Neuron (in vitro differentiated cells): ENCODE measurements around the gene WDFY4.

Experiments used
- H2AFZ ChIP-seq: one replicate; pipeline ENCODE4 v1.6.1; 2013; ENCODE audit warnings: low read depth, mild to moderate bottlenecking, inconsistent platforms, low read length, moderate library complexity
- H3K27me3 ChIP-seq: one replicate; pipeline ENCODE4 v1.6.1; 2013; ENCODE audit warnings: low read length; ENCODE audit not compliant: insufficient read depth
- H3K36me3 ChIP-seq: one replicate; pipeline ENCODE4 v1.6.1; 2013; ENCODE audit warnings: low read length; ENCODE audit not compliant: insufficient read depth
- H3K4me1 ChIP-seq: one replicate; pipeline ENCODE4 v1.6.1; 2013; ENCODE audit warnings: low read length; ENCODE audit not compliant: insufficient read depth
- H3K4me3 ChIP-seq: 2 replicates; pipeline ENCODE4 v1.5.1; 2013; ENCODE audit warnings: mild to moderate bottlenecking, low read length, moderate library complexity
- H3K9me3 ChIP-seq: one replicate; pipeline ENCODE4 v1.6.1; 2013; ENCODE audit warnings: low read length

Gene WDFY4

DNA sequence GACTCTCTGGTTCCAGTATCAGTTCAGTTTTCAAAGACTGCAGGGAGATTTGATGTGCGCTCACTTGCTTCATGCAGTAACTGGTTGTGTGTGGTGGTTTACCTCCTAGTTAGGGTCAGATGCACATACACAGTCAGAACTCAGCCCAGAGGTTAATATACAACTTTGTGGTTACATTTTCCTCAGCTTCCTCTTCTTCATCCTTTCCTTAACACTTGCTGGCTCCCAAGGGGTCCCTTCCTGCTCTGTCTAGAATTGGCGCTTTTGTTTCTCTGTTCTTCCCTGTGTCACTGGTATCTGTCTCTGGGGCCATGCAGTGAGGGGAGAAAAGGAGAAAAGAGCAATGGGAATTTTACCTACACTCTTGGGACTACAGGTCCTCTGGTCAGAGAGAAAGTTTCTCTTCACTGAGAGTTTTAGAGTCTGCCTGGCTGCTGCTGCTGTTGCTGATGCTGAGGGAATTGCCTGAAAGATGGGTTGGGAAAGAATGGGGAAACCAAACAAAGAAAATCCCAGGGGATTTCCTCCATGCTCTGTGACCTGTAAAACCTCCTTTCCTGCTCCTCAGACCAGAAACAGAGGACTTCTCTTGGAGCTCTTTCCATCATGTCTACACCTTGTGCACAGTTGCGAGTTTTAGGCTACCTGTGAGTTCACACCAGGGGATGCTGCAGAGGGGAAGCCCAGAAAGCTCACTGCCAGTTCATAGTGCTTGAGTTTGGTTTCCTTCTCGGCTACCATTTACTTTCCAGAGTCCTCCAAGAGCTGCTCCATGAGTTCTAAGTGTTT, 74.6 kb downstream of the WDFY4 start:
- no peak overlapping the region for H3K4me3 ChIP-seq
- no peak overlapping the region for H2AFZ ChIP-seq
- no peaks in the 10 kb centered on the region for H3K4me1 ChIP-seq
- no peaks in the 10 kb centered on the region for H3K9me3 ChIP-seq
- H3K27me3 ChIP-seq, result no peaks in the 10 kb centered on the region
- no peaks in the 10 kb centered on the region for H3K36me3 ChIP-seq

DNA sequence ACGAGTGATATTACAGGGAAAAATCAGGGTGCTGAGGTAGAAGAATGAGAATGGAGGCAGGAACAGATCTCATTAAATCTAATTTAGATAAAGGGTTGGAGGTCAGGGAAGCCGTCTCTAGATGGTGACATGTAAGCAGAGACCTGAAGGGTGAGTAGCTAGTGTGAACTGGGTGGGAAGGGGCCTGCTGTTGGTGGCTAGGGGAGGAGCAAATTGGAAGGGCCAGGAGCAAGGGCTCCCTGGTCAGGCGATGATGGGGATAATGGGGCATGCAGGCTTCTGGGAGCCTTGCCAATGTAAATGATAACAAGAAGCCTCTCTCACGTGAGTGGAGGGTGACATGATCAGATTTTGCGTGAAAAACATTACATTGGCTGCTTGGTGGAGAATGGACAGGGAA, 76.3 kb downstream of the WDFY4 start:
- Histone ChIP-seq H3K9me3 (no peaks in the 10 kb centered on the region), H3K4me1 (no peaks in the 10 kb centered on the region)

DNA sequence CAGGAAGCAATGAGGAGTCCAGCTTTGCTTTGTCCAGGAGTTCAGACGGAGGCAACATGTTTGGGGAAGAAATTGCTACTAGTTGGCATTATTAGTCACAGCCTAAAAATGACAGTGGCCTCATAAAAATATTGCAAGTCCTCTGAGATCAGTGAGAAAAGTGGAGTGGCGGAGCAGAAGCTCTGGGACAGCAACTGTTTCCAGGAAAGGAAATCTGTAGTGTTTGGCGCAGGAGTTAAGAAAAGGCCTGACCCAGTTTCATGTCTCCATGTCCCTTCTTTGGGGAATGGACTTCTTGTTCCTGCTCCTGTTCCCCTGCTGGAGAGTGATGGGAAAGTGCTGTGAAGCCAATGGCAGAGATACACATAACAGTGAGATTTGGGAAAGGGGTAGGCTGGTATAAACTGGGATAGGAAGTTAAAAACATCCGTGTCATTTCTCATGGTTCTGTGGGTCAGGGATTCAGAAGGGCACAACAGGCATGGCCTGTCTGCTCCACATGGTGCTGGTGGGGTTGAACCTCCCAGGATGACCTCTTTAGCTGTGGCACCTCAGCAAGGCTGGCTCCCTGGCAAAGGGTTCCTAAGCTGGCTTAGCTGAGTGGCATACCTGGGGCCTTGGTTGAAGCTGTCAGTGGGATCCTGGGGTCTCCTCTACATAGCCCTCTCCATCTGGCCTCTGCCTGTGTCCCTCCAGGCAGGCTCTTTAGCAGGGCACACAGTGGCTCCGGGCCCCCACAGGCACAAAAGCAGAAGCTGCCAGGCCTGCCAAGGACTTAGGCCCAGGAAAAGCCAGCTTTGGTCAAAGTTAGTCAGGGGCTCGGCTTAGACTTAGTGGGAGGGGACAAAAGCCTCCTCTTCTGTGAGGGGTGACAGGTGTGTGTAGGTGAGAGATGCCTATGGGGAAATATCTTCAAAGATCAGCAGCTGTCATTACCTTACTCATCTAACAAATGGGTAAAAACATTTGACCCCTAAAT, 77.7 kb downstream of the WDFY4 start:
- H3K4me1 ChIP-seq, result no peaks in the 10 kb centered on the region
- no peaks in the 10 kb centered on the region for H3K27me3 ChIP-seq
- no peaks in the 10 kb centered on the region for H3K36me3 ChIP-seq
- no peak overlapping the region for H2AFZ ChIP-seq
- no peaks in the 10 kb centered on the region for H3K9me3 ChIP-seq
- no peak overlapping the region for H3K4me3 ChIP-seq

More for the DNA sequence above, 76.3 kb downstream of the WDFY4 start:
- Histone ChIP-seq H2AFZ (no peak overlapping the region), H3K4me3 (no peak overlapping the region), H3K27me3 (no peaks in the 10 kb centered on the region), H3K36me3 (no peaks in the 10 kb centered on the region)

DNA sequence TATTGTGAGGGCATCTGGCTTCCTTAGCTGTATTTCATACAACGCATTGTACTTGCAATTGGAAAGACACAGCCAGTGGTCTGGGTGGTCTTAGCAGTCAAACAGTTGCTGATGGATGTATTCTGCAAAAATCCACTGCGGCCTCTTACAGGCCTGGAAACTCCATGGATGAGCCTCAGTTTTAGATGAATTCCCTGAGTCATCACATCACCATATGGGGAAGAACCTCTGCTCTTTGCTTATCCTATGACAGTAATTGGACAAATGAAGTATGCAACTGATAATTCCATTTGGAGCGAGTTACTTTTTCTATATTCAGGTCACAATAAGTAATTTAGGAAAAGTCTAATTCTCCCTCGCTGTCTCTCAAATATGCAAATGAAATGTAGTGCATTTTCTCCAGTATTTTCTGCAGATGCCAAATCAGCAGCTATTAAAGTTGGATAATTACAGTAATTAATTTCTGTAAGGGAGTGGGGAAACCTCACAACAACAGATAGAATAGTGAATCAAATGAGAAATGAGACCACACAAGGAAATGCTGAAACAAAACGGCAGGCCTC, 78.8 kb downstream of the WDFY4 start:
- Histone ChIP-seq H3K4me1 (no peaks in the 10 kb centered on the region), H3K27me3 (no peaks in the 10 kb centered on the region), H3K9me3 (no peaks in the 10 kb centered on the region), H2AFZ (no peak overlapping the region), H3K4me3 (no peak overlapping the region), H3K36me3 (no peaks in the 10 kb centered on the region)

DNA sequence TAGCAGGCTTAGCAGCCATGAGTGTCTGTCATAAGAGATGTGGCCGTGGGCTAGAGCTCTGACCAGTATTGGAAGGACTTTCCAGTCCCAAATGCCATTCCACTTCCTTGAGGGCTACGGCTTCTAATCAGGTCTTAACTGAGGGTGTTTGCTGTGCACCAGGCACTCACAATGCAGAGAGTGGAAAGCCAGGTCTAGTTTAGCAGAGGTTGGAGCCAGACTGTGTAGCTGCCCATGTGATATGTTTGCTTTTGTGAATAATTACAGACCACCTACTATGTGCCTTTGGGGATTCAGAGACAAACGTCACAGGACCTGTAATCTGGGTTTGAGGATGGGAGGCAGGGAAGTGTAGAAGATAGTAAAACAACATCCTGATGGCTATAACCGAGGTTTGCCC, 79.8 kb downstream of the WDFY4 start:
- no peak overlapping the region for H2AFZ ChIP-seq
- H3K36me3 ChIP-seq, result no peaks in the 10 kb centered on the region
- no peak overlapping the region for H3K4me3 ChIP-seq
- no peaks in the 10 kb centered on the region for H3K27me3 ChIP-seq
- H3K9me3 ChIP-seq, result no peaks in the 10 kb centered on the region
- no peaks in the 10 kb centered on the region for H3K4me1 ChIP-seq

DNA sequence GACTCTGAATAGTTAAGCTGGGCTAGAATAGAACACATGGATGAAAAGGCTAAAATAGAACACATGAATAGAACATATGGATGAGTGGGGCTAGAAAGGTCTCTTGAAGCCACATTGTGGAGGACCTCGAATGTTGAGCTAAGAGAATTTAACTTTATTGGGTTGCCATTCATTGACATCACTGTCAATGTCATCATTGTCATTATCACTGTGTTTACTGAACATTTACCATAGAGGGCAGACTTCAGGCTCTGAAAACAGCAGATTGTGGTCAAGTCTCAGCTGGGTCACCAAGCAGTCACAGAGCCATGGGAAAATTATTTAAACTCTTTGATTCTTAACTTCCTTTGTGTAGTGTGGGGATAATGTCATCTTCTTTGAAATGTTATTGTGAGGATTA, 80.4 kb downstream of the WDFY4 start:
- H3K9me3 ChIP-seq, result no peaks in the 10 kb centered on the region
- H3K4me1 ChIP-seq, result no peaks in the 10 kb centered on the region
- H3K4me3 ChIP-seq, result no peak overlapping the region
- H3K36me3 ChIP-seq, result no peaks in the 10 kb centered on the region
- no peaks in the 10 kb centered on the region for H3K27me3 ChIP-seq
- H2AFZ ChIP-seq, result no peak overlapping the region

DNA sequence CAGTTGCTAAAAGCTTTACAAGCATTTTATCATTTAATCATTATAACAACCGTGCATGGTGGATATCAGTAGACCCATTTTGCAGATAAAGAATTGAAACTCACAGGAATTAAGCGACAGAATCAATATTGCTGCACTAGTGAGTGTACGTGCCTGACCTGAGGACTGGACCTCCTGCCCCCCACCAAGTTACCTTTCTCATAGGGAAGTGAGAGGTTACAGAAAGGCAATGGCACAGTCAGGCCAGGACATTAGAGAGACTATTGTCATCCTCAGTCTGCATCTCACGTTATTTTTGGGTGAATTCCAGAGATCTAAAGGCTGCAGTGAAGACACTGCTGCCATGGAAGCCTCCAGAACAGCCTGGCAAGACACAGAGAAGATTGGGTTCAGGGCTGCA, 80.9 kb downstream of the WDFY4 start:
- Histone ChIP-seq H3K27me3 (no peaks in the 10 kb centered on the region), H3K9me3 (no peaks in the 10 kb centered on the region), H3K36me3 (no peaks in the 10 kb centered on the region), H3K4me3 (no peak overlapping the region), H2AFZ (no peak overlapping the region), H3K4me1 (no peaks in the 10 kb centered on the region)

DNA sequence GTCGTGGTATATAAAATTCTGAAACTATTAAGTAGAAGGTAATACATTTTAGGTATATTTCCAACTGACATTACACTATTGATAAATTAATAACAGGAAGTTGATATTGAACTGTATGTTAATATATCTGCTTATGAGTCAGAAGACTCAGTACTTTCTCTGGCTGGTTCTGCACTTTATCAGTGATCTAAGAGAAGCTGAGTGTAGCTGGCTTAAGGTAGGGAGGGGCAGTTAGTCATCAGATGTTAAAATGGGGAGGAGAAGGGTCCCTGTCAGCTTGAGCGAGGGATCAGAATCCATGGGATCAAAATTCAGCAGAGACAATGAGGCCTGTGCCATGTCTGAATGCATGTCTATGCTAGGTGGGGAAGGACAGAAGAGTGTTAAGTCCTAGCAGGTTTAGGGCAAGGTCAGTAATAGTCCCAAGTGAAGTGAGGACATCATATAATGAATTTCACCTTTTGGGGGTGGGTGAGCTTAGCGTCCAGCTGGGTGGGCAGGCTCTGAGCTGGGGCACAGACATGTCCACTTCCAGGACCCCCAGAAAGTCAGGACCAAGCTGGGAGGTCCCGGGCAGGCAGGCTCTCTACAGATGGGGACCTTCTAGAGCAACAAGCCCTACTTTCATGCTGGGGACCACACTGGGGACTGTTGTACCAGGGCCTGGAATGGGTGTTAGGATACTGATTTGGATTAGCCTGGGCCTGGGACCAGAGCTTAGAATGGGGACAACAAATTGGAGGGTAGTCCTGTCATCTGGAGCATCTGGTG, 82.9 kb downstream of the WDFY4 start:
- H3K4me3 ChIP-seq, result no peak overlapping the region
- H3K9me3 ChIP-seq, result no peaks in the 10 kb centered on the region
- no peaks in the 10 kb centered on the region for H3K4me1 ChIP-seq
- H2AFZ ChIP-seq, result no peak overlapping the region
- no peaks in the 10 kb centered on the region for H3K27me3 ChIP-seq
- no peaks in the 10 kb centered on the region for H3K36me3 ChIP-seq

DNA sequence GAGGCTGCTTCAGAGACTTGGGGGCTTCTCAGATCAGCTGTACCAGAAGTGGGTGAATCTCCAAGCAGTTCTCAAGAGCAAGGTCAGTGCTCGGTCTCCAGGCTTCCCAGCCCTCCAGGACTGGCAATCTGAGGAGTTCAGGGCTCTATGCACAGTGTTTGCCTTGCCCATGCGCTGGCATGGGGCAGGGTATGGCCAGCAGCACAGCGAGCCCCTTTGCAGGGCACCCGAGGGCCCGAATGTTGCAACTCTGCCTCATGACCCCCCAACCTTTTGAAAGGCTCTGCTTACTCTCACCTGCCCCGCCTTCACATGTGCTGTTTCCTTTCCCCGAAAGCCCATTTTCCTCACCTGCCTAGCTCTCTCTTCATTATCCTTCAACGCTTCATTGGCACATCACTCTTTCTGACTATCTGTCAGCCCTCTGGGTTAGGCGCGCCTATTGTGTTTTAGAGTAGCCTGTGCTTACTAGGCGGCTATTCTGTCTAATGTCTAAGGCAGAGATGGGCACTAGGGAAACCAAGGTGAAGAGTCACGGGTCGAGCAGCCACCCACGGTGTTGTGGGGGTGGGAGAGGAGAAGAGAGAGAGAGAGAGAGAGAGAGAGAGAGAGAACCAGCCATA, 83.6 kb downstream of the WDFY4 start:
- no peaks in the 10 kb centered on the region for H3K36me3 ChIP-seq
- no peaks in the 10 kb centered on the region for H3K27me3 ChIP-seq
- no peaks in the 10 kb centered on the region for H3K9me3 ChIP-seq
- no peak overlapping the region for H2AFZ ChIP-seq
- H3K4me1 ChIP-seq, result no peaks in the 10 kb centered on the region
- H3K4me3 ChIP-seq, result no peak overlapping the region

DNA sequence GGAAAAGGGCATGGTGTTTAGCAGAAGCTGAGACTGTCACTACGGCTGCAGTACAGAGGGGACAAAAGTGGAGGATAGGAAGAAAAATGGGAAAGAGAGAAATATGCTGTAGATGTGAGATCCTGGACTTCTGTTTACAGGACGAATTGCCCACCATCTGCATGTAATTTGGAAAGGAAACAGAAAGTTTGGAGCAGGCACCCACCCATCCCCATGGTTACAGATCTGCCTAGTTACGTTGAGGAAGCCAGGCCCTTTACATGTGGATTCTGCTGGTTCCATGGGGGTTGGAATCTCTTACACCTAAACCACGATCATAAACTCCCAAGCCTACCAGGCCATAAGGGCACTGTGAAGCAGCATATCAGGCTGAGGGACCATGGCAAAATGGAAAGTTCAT, 84.3 kb downstream of the WDFY4 start:
- H2AFZ ChIP-seq, result no peak overlapping the region
- H3K4me3 ChIP-seq, result no peak overlapping the region
- H3K9me3 ChIP-seq, result no peaks in the 10 kb centered on the region
- no peaks in the 10 kb centered on the region for H3K36me3 ChIP-seq
- no peaks in the 10 kb centered on the region for H3K4me1 ChIP-seq
- no peaks in the 10 kb centered on the region for H3K27me3 ChIP-seq

DNA sequence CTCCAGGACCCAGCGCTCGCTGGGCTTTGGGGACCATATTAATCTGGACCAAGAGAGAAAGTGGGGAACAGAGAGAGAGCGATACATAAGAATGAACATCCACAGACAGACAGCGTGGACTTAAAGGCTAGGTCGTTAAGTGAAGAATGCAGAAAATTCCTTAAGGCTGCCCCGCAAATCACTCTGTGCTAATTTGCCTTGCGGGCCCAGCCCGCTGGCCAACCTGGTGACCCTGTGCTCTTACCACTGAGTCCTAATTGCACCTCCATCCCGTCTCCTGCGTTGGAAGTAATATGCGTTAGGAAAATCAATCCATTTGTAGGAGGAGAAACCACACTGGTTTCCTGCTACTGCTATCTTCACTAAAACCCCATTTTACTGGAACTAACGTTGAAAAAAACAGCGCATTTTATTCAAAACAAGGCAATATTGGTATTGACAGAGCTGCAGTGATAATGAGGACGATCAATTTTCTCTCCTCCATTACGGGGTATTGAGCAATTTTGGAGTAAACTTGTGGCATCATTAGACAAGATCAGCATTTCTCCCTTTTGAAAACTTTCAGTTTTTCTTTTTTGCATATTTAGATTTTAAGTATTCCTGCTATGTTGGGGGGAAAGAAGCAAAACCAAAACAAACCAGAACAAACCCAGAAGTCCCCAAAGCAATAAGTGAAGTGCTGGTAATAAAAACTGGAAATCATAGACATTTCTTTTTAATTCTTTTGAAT, 85.2 kb downstream of the WDFY4 start:
- Histone ChIP-seq H3K4me3 (no peak overlapping the region), H3K27me3 (no peaks in the 10 kb centered on the region), H3K4me1 (no peaks in the 10 kb centered on the region), H2AFZ (no peak overlapping the region), H3K9me3 (no peaks in the 10 kb centered on the region), H3K36me3 (no peaks in the 10 kb centered on the region)

DNA sequence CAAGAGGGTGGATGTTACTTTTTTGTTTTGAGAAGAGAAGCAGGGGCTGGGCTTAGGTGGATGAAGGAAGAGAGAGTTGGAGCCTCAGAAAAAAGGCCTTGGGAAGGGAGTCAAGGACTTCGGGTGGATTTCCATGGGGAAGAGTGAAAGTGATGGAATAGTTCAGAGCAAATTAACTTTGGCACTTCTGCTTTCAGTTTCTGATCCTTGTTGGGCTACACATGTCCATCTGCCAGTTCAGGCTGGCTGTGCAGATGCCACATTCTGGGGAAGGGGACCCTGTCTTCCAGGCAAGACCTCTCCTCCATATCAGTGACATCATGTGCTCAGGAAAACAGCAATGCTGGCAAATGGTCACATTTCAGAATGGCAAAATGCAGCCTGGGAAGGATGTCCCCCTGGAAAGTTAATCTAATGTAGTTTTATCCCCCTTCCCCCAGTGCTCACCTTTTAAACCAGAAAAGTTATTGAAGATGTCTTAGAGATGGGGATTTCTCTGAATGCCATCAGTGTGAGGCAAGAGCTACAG, 86.0 kb downstream of the WDFY4 start:
- Histone ChIP-seq H3K27me3 (no peaks in the 10 kb centered on the region), H2AFZ (no peak overlapping the region), H3K4me3 (no peak overlapping the region), H3K36me3 (no peaks in the 10 kb centered on the region), H3K9me3 (no peaks in the 10 kb centered on the region), H3K4me1 (no peaks in the 10 kb centered on the region)
